GM21576 (cell line): ENCODE measurements around the gene C9orf152.

Experiments used
- ATAC-seq: cut with Tn5 transposase; IDR thresholded peaks from one replicate; pipeline ENCODE4 v1.9.1; 2021; ENCODE audit warnings: mild to moderate bottlenecking, moderate library complexity; ENCODE audit not compliant: unreplicated experiment

The C9orf152 gene

DNA sequence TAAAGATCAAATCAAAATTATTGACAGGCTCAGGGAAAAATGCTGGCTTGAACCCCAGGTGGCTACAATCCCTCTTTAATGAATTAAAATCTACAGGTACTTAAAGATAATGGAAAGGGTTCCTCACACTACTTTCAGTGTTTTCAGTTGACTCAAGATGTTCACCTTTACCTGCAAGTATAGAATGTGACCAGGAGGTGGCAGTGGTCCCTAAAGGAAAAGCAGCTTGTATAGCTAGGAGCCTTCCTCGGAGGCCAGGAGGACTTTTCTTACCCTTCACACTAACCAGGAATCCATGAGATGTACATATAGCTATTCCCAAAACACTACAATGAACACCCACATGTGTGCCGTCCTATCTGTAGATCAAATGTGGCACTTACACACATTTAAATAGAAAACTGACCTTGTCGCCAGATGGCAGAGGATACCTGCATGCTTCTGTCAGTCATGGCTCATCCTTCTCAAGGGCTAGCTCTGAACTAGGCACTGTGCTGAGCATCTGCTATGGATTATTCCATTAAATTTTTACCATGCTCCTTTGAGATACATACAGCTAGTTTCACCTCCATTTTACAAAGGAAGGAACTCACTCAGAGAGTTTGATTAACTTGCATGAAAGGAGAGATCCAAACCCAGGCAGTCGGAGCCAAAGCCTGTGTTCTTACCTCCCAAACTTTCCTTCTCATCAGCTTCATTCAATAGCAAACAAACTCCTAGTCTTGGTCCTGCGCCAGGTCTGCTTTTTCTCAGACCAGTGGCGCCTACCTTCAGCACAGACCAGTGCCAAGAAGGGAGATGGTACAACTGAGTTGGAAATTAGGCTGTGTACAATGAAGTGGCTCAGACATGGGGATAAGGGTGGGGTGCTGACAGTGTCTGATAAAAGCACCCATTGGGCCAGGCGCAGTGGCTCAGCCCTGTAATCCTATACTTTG, 24.5 kb downstream of the C9orf152 start:
- peak; percentile 88 for ATAC-seq

DNA sequence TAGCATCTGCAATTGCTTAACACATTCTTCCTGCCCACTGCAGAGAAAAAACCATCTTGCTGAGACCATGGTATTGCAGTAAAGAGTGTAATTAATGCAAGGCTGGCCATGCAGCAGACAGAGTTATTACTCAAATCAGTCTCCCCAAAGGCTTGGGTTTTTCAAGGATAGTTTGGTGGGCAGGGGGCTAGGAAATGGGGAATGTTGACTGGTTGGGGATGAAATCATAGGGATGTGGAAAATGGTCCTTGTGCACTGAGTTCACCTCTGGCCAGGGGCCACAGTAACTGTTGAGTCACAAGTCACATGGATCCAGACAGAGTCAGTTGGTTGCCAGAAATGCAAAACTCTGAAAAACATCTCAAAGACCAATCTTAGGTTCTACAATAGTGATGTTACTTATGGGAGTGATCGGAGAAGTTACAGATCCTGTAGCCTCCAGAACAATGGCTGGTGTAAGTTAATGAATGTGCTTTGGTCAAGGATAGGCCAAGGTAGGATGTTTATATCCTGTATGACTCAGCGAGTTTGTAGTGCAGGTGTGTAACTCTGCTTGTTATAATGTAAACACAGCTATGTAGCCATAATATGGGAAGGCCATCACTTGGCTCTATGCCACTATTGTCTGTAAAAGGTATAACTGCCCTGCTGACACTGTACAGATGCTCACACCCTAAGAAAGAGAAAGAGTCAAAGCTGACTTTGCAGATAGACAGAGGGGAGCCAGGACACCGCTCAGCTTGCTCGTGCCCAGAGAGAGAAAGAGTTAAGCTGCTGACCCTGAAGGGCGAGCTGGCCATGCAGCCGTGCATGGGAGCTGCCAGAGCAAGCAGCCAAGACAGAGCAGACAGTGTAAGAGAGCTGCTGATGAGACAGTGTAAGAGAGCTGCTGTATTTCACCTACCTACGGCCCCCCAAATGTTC, 27.2 kb downstream of the C9orf152 start:
- ATAC-seq: no peak

DNA sequence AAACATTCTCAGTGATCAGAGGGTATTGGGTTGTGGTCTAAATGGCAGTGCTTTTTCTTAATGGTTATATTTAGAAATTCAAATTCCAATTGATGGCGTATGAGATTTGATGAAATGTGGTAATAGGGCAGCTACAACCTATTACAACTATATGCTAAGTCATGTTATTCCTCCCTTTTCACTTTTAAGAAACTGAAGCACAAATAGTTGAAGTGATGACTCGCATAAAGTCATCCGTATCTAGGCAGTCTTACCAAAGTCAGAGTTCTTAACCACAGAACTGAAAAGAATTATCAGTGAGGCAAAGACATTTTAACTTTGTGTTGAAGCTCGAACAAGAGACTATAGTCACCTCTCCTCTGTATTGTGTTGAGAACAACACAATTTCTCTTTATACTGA, 28.2 kb downstream of the C9orf152 start:
- ATAC-seq: no peak

DNA sequence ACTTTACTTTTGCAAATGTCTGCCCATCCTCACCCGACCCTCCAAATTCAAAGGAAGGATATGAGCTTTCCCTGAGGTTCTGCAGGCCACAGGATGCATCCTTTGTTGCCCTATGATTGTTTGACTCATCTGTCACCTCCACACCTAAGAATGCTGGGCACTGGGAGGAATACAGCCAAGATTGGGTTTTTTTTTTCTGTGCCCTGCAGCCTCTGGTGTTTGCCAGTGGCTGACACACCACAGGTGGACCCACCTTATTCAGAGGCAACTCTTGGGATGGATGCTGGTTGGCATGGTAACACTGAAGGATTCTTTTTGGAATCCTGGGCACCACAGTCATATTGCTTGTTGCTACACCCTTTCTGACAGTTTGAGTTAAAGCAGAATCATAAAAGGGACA, 29.7 kb downstream of the C9orf152 start:
- ATAC-seq: no peak

DNA sequence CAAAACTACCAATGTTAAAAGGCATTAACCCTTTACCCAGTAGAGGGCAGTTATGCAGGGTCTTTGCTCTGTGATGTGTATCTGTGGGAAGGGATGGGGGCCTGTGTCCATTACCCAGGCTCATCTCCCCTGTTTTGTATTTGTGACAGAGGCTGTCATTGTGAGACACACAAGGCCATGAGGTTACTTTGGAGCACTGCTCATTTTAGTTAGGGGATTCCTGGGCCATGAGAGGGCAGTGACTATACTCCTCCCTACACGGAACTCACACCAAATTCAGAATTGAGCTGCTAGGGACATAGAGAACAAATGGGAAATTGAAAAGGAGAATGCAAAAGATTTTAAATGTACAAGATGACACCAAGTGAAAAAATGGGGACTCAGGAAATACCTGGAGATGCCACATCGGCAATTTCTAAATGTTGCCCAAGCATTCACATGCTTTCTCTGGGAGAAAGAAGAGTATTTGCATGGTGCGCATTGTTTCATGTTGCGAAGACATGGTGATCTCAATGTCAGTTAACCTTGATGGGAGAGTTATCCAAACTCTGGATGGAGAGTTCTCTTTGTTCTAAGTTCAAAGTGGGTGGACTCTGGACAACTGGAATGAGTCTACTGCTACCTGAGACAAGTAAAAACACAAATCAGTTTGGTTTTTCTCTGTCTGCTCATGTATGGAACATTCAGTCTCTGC, 32.5 kb downstream of the C9orf152 start:
- no peak for ATAC-seq

DNA sequence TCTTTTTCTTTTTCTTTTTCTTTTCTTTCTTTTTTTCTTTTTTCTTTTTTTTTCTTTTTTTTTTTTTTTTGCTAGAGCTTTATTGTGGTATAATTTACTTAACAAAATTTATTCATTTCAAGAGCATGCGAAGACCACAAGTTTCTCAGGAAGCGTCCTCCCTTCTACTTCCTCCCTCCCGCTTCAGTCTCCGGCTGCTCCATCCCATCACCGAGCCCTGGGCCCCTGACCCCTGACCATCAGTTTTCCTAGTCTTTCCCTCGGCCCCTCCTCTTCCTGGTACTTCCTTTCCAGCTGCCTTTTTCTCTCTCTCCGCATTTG, 34.7 kb downstream of the C9orf152 start:
- no peak for ATAC-seq

DNA sequence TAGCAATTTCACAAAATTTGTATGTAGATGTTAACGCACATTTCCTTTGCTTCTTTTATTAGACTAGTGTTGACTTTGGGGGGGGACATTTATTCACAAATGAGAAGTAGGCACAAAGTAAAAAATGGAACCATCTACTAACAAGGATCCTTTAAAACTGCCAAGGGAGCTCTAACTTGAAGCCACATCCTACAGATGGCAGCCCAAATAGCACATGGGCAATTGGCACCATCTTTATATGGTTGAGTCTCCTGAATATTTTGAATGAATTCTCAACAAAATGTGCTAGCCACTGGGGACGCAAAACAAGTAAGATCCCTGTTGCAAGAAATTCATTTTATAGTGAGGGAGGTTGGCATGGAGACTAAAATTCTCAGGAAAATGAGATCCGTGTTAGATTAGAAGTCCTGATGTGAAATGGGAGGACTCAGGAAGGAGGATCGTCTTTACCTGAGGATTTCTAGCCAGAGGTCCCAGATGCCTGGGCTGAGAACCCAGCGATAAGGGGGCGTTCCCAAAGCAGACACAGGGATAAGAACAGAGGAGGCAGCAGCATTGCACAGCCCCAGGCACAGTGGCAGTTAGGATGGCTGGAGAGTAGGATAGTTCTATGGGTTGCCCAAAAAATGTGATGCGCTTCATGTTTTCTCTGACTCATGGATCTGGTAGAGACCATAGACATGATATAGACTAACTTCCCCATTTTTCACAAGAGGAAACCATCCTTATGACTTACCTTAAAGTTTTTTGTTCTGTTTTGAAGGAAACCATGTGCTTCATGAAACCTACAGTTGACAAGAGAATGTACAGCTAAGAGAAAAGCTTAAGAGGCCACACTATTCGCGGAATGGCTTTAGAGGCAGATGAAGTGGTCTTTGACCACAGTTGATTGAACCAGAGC, 37.4 kb downstream of the C9orf152 start:
- ATAC-seq: no peak

DNA sequence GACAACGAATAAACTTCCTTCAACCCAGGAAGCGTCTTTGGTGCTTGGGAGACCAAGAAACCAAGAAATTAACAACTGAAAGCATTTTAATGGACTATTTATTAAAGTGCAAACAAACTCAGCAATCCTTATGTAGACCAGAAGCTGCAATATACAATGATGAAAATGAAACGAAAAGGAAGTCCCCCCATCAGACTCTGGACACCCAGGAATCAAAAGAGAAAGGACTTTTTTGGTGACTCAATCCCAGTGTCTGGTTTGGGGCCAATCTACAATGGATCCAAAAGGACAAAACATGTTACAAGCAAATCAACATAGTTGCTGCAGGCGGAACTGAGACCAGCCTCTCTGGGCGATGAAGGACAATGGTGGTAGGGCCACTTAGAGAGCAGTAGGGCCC, 39.5 kb downstream of the C9orf152 start:
- no peak for ATAC-seq

DNA sequence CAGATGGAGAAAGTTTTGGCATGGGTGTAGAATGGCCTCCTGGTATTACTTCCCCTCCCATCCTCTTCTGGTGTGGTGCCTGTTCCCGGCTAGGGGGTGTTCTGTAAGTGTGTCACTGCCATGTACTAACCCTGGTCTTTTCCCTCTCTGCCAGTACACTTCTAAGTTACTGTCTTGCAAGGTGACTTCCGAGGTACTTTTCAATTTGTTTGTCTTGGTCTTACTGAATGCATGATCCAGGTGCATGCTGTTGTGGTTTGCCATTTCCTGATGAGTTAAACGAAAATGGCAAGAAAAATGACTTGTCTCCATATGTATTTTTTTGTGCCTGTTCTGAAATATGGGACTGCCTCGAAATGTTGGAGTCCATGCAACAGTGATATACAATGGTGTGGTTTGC, 46.0 kb downstream of the C9orf152 start:
- ATAC-seq: no peak

DNA sequence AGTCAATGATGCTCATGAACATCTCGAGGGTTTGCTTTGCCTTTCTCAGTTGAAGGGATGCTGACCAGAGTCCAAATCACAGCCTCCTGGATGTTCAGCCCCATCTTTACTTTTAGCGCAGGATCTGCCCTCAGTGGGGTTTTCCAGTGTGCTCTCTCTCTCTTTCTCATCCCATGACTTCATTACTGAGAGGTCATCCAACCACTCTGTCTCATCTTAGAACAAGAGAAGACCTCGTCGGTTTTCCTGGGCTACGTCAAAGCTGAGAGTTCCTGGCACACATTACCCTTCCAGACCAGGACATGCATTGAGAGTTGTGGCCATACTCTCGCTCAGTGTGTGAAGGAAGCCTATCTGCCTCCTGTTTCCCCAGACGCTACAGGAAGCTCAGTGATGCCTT, 47.3 kb downstream of the C9orf152 start:
- no peak for ATAC-seq

DNA sequence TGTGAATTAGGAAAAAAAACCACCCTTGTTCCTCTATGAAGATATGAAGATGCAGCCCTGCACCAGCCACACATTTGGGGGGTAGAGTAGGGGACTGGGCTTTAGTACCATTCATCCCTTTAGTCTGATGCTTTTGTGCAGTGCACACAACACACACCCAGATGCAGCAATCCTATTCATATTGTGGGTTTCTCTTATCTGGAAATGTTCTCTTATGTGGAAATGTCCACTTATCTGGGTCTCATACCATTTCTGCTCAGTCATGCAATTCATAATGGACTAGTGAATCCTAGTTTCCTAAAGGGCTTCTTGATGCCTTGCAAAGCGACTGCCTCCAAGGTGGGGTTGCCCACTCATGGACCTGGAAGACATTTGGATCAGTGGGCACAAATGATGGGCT, 47.8 kb downstream of the C9orf152 start:
- no peak for ATAC-seq

DNA sequence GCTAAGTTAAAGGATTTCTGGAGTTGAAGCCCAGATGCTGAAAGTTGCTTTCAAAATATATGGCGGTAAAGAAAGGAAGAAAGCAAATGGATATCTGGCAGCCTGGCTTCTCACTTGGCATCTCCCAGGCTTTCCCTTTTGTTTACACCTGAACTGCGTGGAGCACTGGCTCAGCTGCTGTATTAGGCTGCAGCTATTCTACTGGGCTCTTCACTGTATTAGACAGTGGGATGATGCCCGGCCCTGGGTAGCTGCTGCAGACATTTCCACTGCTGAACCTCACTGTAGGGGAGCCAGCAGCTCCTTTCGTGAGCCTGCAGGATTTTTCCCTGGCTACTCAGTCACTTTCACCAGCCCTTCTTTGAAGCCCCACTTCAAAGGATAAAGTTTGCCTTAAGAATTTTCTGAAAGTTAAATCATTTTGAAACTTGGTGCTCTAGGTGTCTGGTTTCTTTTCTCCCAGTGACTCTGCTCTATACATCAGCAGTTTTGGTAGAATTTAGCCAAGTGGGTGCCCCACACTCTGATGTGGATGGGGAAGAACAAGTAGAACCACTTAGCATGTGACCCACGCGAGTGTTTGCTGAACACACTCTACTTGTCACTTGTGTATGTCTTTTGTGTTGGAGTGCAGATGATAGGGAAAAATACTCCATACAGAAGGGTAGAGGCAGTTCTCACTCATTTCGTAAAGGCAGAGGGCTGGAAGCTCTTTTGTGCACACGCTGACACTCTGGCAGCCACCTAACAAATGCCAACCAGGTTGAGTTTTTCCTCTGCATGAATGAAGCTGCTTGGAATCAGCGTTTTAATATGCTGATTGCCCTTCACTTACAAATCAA, 49.9 kb downstream of the C9orf152 start:
- no peak for ATAC-seq

DNA sequence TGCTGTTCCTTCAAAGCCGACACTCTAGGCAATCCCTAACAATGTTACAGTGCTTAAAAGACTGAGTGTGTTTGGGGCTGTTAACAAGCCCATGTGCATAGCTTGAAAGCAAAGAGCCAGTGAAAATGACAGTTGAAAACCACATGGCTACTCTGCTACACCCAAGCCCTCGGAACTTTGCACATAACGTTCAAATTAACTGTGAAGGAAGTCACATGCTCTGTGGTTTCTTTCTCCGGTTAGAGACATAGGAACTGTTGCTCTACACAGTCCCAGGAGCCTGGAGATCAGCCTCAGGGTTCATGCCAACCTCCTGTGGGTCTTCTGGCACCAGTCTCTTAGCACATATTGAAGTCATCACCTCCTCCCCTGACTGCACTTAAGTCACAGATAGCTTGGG, 51.1 kb downstream of the C9orf152 start:
- ATAC-seq: peak; percentile 87

DNA sequence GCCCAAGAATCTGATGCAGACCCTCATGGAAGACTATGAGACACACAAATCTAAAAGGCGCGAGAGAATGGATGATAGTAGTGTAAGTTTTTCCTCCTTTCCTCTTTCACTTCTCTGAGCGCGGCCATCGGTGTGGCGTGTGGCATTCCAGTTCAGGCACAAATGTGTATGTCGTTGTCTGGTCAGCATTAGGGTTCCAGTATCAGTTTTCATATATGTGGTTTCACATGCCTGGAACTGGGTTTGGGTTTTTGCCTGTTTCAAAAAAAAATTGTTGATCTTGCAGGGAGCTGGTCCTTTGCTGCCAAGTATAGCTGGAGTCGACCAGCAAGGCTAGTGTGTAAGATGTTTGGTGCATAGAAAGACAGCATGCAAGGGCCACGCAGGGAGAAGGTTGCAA, 51.5 kb downstream of the C9orf152 start:
- ATAC-seq: no peak

DNA sequence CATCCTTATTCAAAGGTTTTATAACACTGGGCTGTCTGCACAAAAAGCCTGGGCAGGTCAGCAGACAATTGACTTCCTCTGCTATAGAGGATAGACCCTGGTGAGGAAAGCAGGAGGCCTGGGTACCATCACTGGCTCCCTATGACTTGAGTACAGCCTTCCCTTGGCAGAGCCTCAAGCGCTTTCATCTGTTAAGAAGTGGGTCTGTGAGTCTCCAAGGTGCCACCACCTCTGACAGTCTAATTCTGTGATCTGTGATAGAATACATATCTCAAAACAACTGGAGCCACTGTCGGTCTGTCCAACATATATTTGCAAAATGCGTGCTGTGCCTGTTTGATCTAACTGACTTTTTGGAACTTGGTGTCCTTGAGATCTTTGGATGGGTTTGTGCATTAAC, 52.2 kb downstream of the C9orf152 start:
- ATAC-seq: no peak

DNA sequence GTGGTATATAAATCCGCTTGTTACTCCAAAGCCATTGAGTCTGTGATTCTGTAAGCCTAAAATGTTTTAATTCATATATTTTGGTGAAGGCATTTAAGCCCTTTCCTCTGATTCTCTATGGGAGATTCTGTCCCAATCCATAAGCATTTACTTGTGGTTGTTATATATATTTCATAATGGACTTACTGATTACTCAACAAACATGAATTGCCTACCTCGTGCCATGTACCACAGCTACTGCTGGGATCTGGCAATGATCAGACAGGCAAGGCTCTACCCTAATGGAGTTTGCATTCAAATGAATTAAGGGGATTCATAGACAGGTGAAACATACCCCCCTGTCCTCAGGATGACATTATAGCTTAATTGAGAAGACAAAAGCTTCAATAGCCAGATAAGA, 54.5 kb downstream of the C9orf152 start:
- no peak for ATAC-seq

DNA sequence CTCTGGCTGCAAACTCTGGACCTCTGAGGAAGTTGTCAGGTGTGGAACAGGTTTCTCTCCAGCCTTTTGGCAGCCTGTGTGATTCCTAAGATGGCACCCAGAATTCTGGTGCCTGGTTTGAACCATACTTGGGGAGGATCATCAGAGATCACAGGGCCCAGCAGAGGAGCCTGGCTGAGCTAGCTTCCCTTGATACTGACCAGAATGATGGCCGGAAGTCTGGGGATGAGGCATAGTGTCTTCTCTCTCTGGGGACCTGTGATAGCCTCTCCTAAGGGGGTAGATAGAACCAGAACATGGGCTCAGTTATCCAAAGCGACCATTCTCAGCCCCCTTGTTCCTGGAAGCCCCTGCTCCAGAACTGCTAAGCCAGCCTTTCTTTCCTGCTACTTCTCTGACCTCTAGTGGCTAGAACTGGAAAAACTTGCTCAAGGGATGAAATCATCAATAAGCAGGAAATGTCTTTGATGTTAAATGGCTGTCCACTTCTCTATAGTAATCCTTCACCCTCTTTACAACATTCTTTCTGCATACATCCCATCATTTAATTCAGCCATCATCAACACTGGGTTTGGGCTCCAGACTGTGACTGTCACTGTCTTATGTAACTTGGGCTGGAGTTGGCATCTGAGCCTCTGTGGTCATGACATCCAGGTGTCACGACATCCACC, 55.1 kb downstream of the C9orf152 start:
- ATAC-seq: no peak
